ENCODE measurements around the gene RAD51B. TPM values are rescaled to one million over a fixed set of nuclear protein-coding genes. Genes with fewer than 3 reads are reported as not detected.

RAD51B gene
- total RNA-seq, 1 experiment from 2014 or later: 16.7 TPM

- DNase-seq: no peak
- no peak overlapping the region for H2AFZ ChIP-seq (ENCODE audit: low read length)
- H3K4me3 Mint-ChIP-seq: no peak overlapping the region
- no peak overlapping the region for H4K8ac ChIP-seq (replicated peaks; ENCODE audit: insufficient read length, low read depth, low read length)
- no peak overlapping the region for H2BK20ac ChIP-seq (ENCODE audit: low read depth, low read length, poor library complexity, severe bottlenecking)
- H2BK5ac ChIP-seq (ENCODE audit: insufficient read length, low read length): no peak overlapping the region
- H3K9me3 ChIP-seq (ENCODE audit: control insufficient read depth, low read depth, low read length): no peaks in the 10 kb centered on the region
- no peak overlapping the region for H2BK15ac ChIP-seq (ENCODE audit: low read depth, low read length)
- no peak overlapping the region for H3K9ac ChIP-seq (ENCODE audit: extremely low read depth, insufficient read length, low read length)
- no peak for TF ChIP-seq CTCF (conservative IDR thresholded peaks at IDR 0.05)
- no peaks in the 10 kb centered on the region for H3K36me3 Mint-ChIP-seq (ENCODE audit: insufficient read depth in 1 of 3, low read depth in 3 of 3)
- H3K4me2 ChIP-seq (ENCODE audit: insufficient read depth, insufficient read length, low read length): no peak overlapping the region
- H3K18ac ChIP-seq (ENCODE audit: insufficient read length, low read depth, low read length): no peak overlapping the region
- no peak overlapping the region for H2BK120ac ChIP-seq (ENCODE audit: low read depth, low read length, poor library complexity, severe bottlenecking)
- no peak overlapping the region for H3K4ac ChIP-seq (ENCODE audit: low read depth, low read length)
- H3K27ac ChIP-seq (ENCODE audit: insufficient read length, low read depth, low read length): no peak overlapping the region
- no peaks in the 10 kb centered on the region for H3K27me3 ChIP-seq (ENCODE audit: insufficient read depth, low read length)
- no peak overlapping the region for H3K27ac Mint-ChIP-seq
- H4K91ac ChIP-seq (ENCODE audit: insufficient read length, low read depth, low read length): no peak overlapping the region
- peaks cover 4% of the 10 kb centered on the region; the same call in 1 of the 2 replicates for H3K4me1 ChIP-seq (ENCODE audit: insufficient read depth, low read length)
- no peak overlapping the region for H4K5ac ChIP-seq (ENCODE audit: insufficient read length, low read depth, low read length)
- no peak overlapping the region for H3K23ac ChIP-seq (ENCODE audit: insufficient read length, low read depth, low read length)
- no peak overlapping the region for H2BK12ac ChIP-seq (ENCODE audit: insufficient read length, low read depth, low read length)
- H3K14ac ChIP-seq (ENCODE audit: insufficient read depth, low read length): no peak overlapping the region
- no peaks in the 10 kb centered on the region for H3K23me2 ChIP-seq (ENCODE audit: insufficient read length, low read depth, low read length, poor library complexity, severe bottlenecking)
- no peaks in the 10 kb centered on the region for H3K79me1 ChIP-seq (ENCODE audit: insufficient read depth, low read depth, low read length, poor library complexity, severe bottlenecking)
- H3K27me3 Mint-ChIP-seq (ENCODE audit: low read depth): no peaks in the 10 kb centered on the region
- H3K9me3 Mint-ChIP-seq: no peaks in the 10 kb centered on the region; a peak in 1 of 5 replicates
- H3K4me1 Mint-ChIP-seq: peaks cover 28 to 31% of the 10 kb centered on the region in 2 experiments
- H3T11ph ChIP-seq (ENCODE audit: low read length): no peak overlapping the region
- no CpG with 5 or more reads among the region's 4 CpGs for WGBS (ENCODE audit: extremely low coverage, insufficient read length, low lambda C conversion rate)
- no peak overlapping the region for H3K56ac ChIP-seq (ENCODE audit: insufficient read length, low read depth, low read length)
- H2AK5ac ChIP-seq (ENCODE audit: insufficient read length, low read length): no peak overlapping the region
- H4K20me1 ChIP-seq (ENCODE audit: control insufficient read depth, insufficient read depth, insufficient read length): no peaks in the 10 kb centered on the region
- no peaks in the 10 kb centered on the region for H3K79me2 ChIP-seq (ENCODE audit: insufficient read depth, low read length)
Measured at GRCh38 chr14:68516342-68516741, 696.8 kb downstream of the RAD51B start.
